Lower leg skin (tissue), 4 donors: ENCODE results near the gene GREM1. TPM values are rescaled to one million over a fixed set of nuclear protein-coding genes. Genes with fewer than 3 reads are reported as not detected.

Experiments
- DNase-seq, 2 donors: peaks; one replicate each; pipeline ENCODE4 v3.0.0-alpha.2; 2019; ENCODE audit warnings: low spot score in 2 of 2
- H3K4me3 ChIP-seq: fragments of 200-600 bp; sonication (generic); 2 replicates; pipeline ENCODE4 v1.5.1; 2017; ENCODE audit warnings: mild to moderate bottlenecking, low read depth; ENCODE audit not compliant: poor library complexity, severe bottlenecking
- POLR2A ChIP-seq, 2 donors: fragments of 450-650 bp; IDR thresholded peaks; one replicate each; pipeline ENCODE4 v1.6.1; 2016 to 2017; ENCODE audit warnings: antibody characterized with exemption in 2 of 2, mild to moderate bottlenecking in 1 of 2, moderate library complexity in 1 of 2
- WGBS, 2 donors: methylation state at CpG; one replicate each; pipeline ENCODE4 v1.1.5; 2018; 5-methylcytosine and 5-hydroxymethylcytosine counted together
- intact Hi-C: fragments of 100-400 bp; cut with DNase I; formaldehyde crosslinking; loops from one replicate; pipeline ENCODE4 v1.15.0; 2023; ENCODE audit warnings: low total_unique reads
- total RNA-seq, 4 donors: library from RNA; depleted of rRNA; stranded (reverse); fragments of >200 nt; gene quantifications; one replicate each; pipeline ENCODE4 v1.1.0, GENCODE V29; 2016
- TF ChIP-seq, protein P1 (sequence below), 3 donors: fragments of 450-650 bp; IDR thresholded peaks; one replicate each; pipeline ENCODE4 v1.5.1; 2016; ENCODE audit warnings: antibody characterized with exemption in 3 of 3, mild to moderate bottlenecking in 3 of 3, moderate library complexity in 2 of 3

GREM1 gene
- total RNA-seq = 1 to 10 TPM; 1.2 to 5.5 (median 2.4) TPM

- 0 to 2% methylated on average over 29 to 83 of the region's 99 CpGs for WGBS, 2 donors
- DNase-seq = no peak
- intact Hi-C loops = no loop called here
- H3K4me3 ChIP-seq = peak within 1 kb of the TSS; percentile 3
- no peak for TF ChIP-seq POLR2A (IDR thresholded peaks at IDR 0.05)
- TF ChIP-seq, protein P1, sequence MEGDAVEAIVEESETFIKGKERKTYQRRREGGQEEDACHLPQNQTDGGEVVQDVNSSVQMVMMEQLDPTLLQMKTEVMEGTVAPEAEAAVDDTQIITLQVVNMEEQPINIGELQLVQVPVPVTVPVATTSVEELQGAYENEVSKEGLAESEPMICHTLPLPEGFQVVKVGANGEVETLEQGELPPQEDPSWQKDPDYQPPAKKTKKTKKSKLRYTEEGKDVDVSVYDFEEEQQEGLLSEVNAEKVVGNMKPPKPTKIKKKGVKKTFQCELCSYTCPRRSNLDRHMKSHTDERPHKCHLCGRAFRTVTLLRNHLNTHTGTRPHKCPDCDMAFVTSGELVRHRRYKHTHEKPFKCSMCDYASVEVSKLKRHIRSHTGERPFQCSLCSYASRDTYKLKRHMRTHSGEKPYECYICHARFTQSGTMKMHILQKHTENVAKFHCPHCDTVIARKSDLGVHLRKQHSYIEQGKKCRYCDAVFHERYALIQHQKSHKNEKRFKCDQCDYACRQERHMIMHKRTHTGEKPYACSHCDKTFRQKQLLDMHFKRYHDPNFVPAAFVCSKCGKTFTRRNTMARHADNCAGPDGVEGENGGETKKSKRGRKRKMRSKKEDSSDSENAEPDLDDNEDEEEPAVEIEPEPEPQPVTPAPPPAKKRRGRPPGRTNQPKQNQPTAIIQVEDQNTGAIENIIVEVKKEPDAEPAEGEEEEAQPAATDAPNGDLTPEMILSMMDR (IDR thresholded peaks at IDR 0.05) = no peak
Measured at GRCh38 chr15:32717426-32718226, at the start of gene GREM1. TSS of gene GREM1 (plus strand) at chr15:32718004. CDS start at chr15:32730691, 12,687 bp downstream.

DNA sequence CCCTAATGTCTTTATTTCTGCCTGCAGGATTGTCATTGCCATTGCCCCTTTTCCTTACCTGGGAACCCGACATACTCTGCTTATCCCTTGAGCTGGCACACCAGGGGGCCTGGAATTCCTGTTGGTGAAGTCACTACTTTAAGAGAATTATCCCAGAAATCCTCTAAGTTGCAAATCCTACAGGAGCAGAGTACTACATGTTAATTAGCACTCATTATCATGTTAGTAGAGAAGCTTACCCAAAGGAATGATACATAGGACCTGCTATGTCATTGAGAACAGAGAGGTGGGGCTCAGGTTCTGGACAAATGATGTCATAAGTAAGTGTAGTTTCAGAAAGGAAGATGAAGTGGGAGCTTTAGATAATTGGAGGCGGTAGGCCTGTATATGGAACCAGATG is 48.9 kb upstream of the GREM1 start:
- TF ChIP-seq POLR2A (IDR thresholded peaks at IDR 0.05) = no peak
- TF ChIP-seq, protein P1 (IDR thresholded peaks at IDR 0.05) = no peak
- WGBS, 2 donors = 88 to 93% methylated on average over 2 of the region's 2 CpGs
- DNase-seq = no peak
- intact Hi-C loops = no loop called here
- H3K4me3 ChIP-seq = no peak overlapping the region

- 25 to 38% methylated on average over 5 of the region's 5 CpGs for whole genome bisulfite sequencing, 2 donors
- TF ChIP-seq POLR2A (IDR thresholded peaks at IDR 0.05) = no peak
- TF ChIP-seq, protein P1 (IDR thresholded peaks at IDR 0.05) = no peak
- DNase-seq = peak; percentile 51 to 94
- no peak overlapping the region for H3K4me3 ChIP-seq
- intact Hi-C loops = no loop called here
Measured at GRCh38 chr15:32669896-32670611, 47.8 kb upstream of the GREM1 start.

DNA sequence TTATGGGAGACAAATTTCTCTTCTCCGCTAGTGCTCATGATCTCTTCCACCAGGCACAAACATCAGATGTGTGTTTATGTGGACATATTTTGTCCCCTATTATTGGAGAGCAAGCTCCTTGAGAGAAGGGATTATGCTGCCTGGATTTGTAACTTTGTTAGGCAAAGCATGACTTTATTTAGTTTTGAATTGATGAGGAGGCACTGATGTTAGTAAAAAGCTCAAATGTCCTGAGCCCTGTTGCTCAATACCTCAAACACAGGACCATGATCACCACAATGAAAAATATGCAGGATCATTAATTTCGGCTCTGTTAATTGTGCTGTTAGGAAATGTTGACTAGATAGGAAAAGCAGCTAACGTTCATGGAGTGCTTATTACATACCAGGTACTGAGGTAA is 47.2 kb upstream of the GREM1 start:
- intact Hi-C loops = no loop called here
- no peak for DNase-seq
- no peak overlapping the region for H3K4me3 ChIP-seq
- 68 to 71% methylated on average over 3 of the region's 3 CpGs for WGBS, 2 donors
- TF ChIP-seq, protein P1 (IDR thresholded peaks at IDR 0.05) = no peak
- no peak for TF ChIP-seq POLR2A (IDR thresholded peaks at IDR 0.05)

- H3K4me3 ChIP-seq = no peak overlapping the region
- intact Hi-C loops = no loop called here
- WGBS, 2 donors = 66 to 72% methylated on average over 27 to 29 of the region's 29 CpGs
- DNase-seq = no peak
- no peak for TF ChIP-seq POLR2A (IDR thresholded peaks at IDR 0.05)
- TF ChIP-seq, protein P1 (IDR thresholded peaks at IDR 0.05) = no peak
Measured at GRCh38 chr15:32671339-32672325, 46.2 kb upstream of the GREM1 start.
